Measurements from ENCODE around the gene TEAD1. TPM values are rescaled to one million over a fixed set of nuclear protein-coding genes. Genes with fewer than 3 reads are reported as not detected.

Gene TEAD1
- total and polyA plus RNA-seq, 7 experiments from 2014 or later: 0.02 to 0.22 (median 0.07) TPM; not detected in 4

GRCh38 chr11:12865863-12866595 is 191.8 kb downstream of the TEAD1 start:
- POLR2A ChIA-PET: no interaction called here
- no peak overlapping the region for H3K4me3 Mint-ChIP-seq
- no peaks in the 10 kb centered on the region for H3K4me1 ChIP-seq (ENCODE audit: control insufficient read depth in 2 of 2, insufficient read depth in 2 of 2, low read length in 2 of 2)
- no peak overlapping the region for H3K4me3 ChIP-seq (ENCODE audit: low read length)
- CTCF ChIA-PET: no interaction called here
- DNase-seq (no peak), ATAC-seq (no peak)
- peaks cover 0 to 2% (median 0%) of the 10 kb centered on the region in 5 donors for H3K36me3 Mint-ChIP-seq
- no peak overlapping the region for H3K27ac ChIP-seq (ENCODE audit: low read depth, low read length)
- H3K36me3 ChIP-seq (ENCODE audit: control insufficient read depth in 2 of 3, insufficient read depth in 3 of 3, low read length in 3 of 3): no peaks in the 10 kb centered on the region
- peaks cover 0 to 1% (median 0%) of the 10 kb centered on the region in 11 donors for H3K9me3 Mint-ChIP-seq
- H3K9me3 ChIP-seq (ENCODE audit: control insufficient read depth in 2 of 3, low read length in 3 of 3): no peaks in the 10 kb centered on the region
- H3K27ac Mint-ChIP-seq: no peak overlapping the region
- peaks cover 0 to 13% (median 7%) of the 10 kb centered on the region in 7 donors for H3K4me1 Mint-ChIP-seq
- H3K27me3 ChIP-seq (ENCODE audit: control insufficient read depth in 2 of 2, insufficient read depth in 2 of 2, low read length in 2 of 2): peaks cover 0 to 5% of the 10 kb centered on the region in 2 donors
- peaks cover 45 to 58% (median 57%) of the 10 kb centered on the region in 5 donors for H3K27me3 Mint-ChIP-seq
- intact Hi-C loops (cut with micrococcal nuclease): no loop called here

DNA sequence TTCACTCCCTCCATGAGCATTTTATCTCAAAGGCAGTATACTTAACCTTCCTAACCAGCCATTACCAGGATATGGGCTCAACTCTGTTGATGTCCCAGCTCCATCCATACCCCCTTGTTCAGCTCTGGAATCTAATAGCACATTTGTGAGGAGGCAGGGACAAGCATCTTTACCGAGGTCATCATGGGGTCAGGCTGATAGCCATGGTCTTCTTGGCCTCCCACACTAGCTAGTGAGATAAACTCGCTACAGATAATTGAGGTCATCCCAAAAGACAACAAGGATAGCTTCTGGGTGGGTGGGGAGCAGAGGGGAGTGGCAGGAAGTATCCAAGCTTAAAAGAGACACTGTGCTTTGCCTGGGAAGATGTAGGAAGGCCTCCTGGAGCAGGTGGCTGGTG is 193.3 kb downstream of the TEAD1 start:
- Mint-ChIP-seq H3K9me3 (no peaks in the 10 kb centered on the region), H3K27ac (no peak overlapping the region), H3K36me3 (peaks cover 0 to 2% (median 0%) of the 10 kb centered on the region in 5 donors), H3K4me1 (peaks cover 0 to 13% (median 7%) of the 10 kb centered on the region in 7 donors), H3K4me3 (no peak overlapping the region), H3K27me3 (peaks cover 45 to 54% (median 46%) of the 10 kb centered on the region in 5 donors)
- CTCF ChIA-PET: interaction anchor here (0.6 kb wide), 1 partner anchor 10 kb away, joined by 3 read pairs; no protein-coding TSS in a partner anchor
- H3K4me3 ChIP-seq (ENCODE audit: low read length): no peak overlapping the region
- POLR2A ChIA-PET: no interaction called here
- H3K9me3 ChIP-seq (ENCODE audit: control insufficient read depth in 2 of 3, low read length in 3 of 3): no peaks in the 10 kb centered on the region
- peaks cover 0 to 5% of the 10 kb centered on the region in 2 donors for H3K27me3 ChIP-seq (ENCODE audit: control insufficient read depth in 2 of 2, insufficient read depth in 2 of 2, low read length in 2 of 2)
- intact Hi-C loops (cut with micrococcal nuclease): no loop called here
- H3K36me3 ChIP-seq (ENCODE audit: control insufficient read depth in 2 of 3, insufficient read depth in 3 of 3, low read length in 3 of 3): no peaks in the 10 kb centered on the region
- no peak overlapping the region for H3K27ac ChIP-seq (ENCODE audit: low read depth, low read length)
- DNase-seq: no peak
- no peak for ATAC-seq
- no peaks in the 10 kb centered on the region for H3K4me1 ChIP-seq (ENCODE audit: control insufficient read depth in 2 of 2, insufficient read depth in 2 of 2, low read length in 2 of 2)

DNA sequence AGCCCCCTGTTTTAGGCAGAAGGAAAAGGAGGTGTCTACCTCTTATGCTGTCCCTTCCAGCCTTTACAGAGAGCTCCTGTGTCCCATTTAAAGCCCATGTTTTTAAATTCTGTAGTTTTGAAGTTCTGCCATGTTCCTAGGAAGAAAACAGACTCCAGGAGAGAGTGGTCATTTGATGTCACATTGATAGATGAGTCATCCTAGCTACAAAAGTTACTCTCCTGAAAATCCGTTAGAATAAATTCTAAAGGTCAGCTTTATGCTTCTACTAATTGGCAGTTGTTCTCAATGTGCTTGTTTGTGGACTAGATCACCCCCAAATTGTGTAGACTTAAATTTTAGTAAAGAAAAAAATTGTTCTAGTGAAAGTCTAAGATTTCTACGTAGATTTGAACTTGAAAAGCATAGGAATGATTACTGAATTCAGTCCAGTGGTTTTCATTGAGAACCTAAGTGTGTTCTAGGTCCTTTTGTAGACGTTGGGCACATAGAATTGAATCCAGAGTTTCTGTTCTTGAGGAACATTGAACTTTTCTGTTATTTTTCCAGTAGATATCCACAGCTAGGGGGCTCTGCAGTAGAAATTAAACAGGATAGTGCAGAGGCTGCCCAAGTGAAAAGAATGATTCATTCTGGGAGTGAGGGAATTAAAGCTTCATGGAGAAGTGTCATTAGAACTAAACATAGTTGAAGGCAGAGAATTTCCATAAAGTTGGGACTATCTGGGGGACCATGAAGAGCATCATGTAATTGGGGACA is 194.3 kb downstream of the TEAD1 start:
- Histone ChIP-seq H3K9me3 (ENCODE audit: control insufficient read depth in 2 of 3, low read length in 3 of 3) (no peaks in the 10 kb centered on the region), H3K4me3 (ENCODE audit: low read length) (no peak overlapping the region), H3K36me3 (ENCODE audit: control insufficient read depth in 2 of 3, insufficient read depth in 3 of 3, low read length in 3 of 3) (no peaks in the 10 kb centered on the region), H3K27me3 (ENCODE audit: control insufficient read depth in 2 of 2, insufficient read depth in 2 of 2, low read length in 2 of 2) (peaks cover 0 to 5% of the 10 kb centered on the region in 2 donors), H3K27ac (ENCODE audit: low read depth, low read length) (no peak overlapping the region), H3K4me1 (ENCODE audit: control insufficient read depth in 2 of 2, insufficient read depth in 2 of 2, low read length in 2 of 2) (no peaks in the 10 kb centered on the region)
- CTCF ChIA-PET: interaction anchor here (0.6 kb wide), 1 partner anchor 9 kb away, joined by 3 read pairs; no protein-coding TSS in a partner anchor
- ATAC-seq: no peak
- Mint-ChIP-seq H3K4me3 (no peak overlapping the region), H3K4me1 (peaks cover 0 to 13% (median 7%) of the 10 kb centered on the region in 7 donors), H3K27me3 (peaks cover 37 to 45% (median 40%) of the 10 kb centered on the region in 5 donors), H3K9me3 (no peaks in the 10 kb centered on the region), H3K36me3 (no peaks in the 10 kb centered on the region), H3K27ac (no peak overlapping the region)
- DNase-seq: no peak
- POLR2A ChIA-PET: no interaction called here
- intact Hi-C loops (cut with micrococcal nuclease): no loop called here

DNA sequence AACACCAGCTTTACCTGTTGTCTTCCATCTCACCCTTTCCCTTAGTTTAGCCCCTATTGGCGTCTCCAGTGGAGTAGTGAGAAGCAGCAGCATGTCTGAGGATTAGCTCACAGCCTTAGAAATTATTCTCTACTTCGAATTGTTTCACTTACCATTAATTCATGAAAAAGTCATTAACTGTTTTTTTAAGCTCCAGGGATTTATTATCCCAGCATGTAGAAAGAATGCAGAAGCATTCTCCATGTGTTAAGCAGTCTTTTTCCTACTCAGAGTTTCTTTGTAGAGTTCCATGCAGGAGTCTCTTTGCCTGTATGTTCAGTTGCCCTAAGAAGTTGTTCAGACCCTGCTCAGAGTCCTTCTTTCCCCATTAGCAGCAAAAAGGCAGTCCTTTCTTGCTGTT is 197.0 kb downstream of the TEAD1 start:
- Mint-ChIP-seq H3K27me3 (peaks cover 17 to 32% (median 31%) of the 10 kb centered on the region in 5 donors), H3K36me3 (no peaks in the 10 kb centered on the region), H3K4me1 (no peaks in the 10 kb centered on the region), H3K9me3 (no peaks in the 10 kb centered on the region), H3K4me3 (no peak overlapping the region), H3K27ac (no peak overlapping the region)
- Histone ChIP-seq H3K27ac (ENCODE audit: low read depth, low read length) (no peak overlapping the region), H3K4me3 (ENCODE audit: low read length) (no peak overlapping the region), H3K9me3 (ENCODE audit: control insufficient read depth in 2 of 3, low read length in 3 of 3) (no peaks in the 10 kb centered on the region), H3K4me1 (ENCODE audit: control insufficient read depth in 2 of 2, insufficient read depth in 2 of 2, low read length in 2 of 2) (no peaks in the 10 kb centered on the region), H3K36me3 (ENCODE audit: control insufficient read depth in 2 of 3, insufficient read depth in 3 of 3, low read length in 3 of 3) (no peaks in the 10 kb centered on the region), H3K27me3 (ENCODE audit: control insufficient read depth in 2 of 2, insufficient read depth in 2 of 2, low read length in 2 of 2) (no peaks in the 10 kb centered on the region)
- POLR2A ChIA-PET: no interaction called here
- CTCF ChIA-PET: interaction anchor here (1.2 kb wide), 1 partner anchor 18 kb away, joined by 5 read pairs; no protein-coding TSS in a partner anchor
- ATAC-seq: no peak
- intact Hi-C loops (cut with micrococcal nuclease): no loop called here
- no peak for DNase-seq

- Histone ChIP-seq H3K4me3 (ENCODE audit: low read length) (no peak overlapping the region), H3K36me3 (ENCODE audit: control insufficient read depth in 2 of 3, insufficient read depth in 3 of 3, low read length in 3 of 3) (no peaks in the 10 kb centered on the region), H3K27ac (ENCODE audit: low read depth, low read length) (no peak overlapping the region), H3K9me3 (ENCODE audit: control insufficient read depth in 2 of 3, low read length in 3 of 3) (no peaks in the 10 kb centered on the region), H3K27me3 (ENCODE audit: control insufficient read depth in 2 of 2, insufficient read depth in 2 of 2, low read length in 2 of 2) (no peaks in the 10 kb centered on the region), H3K4me1 (ENCODE audit: control insufficient read depth in 2 of 2, insufficient read depth in 2 of 2, low read length in 2 of 2) (no peaks in the 10 kb centered on the region)
- Mint-ChIP-seq H3K9me3 (no peaks in the 10 kb centered on the region), H3K36me3 (no peaks in the 10 kb centered on the region), H3K4me3 (no peak overlapping the region), H3K27me3 (peaks cover 12 to 27% (median 25%) of the 10 kb centered on the region in 5 donors), H3K4me1 (no peaks in the 10 kb centered on the region), H3K27ac (no peak overlapping the region)
- DNase-seq: no peak
- ATAC-seq: no peak
- intact Hi-C loops (cut with micrococcal nuclease): no loop called here
- ChIA-PET POLR2A (no interaction called here), CTCF (no interaction called here)
Observed at GRCh38 chr11:12871788-12872321, 197.6 kb downstream of the TEAD1 start.

GRCh38 chr11:12876340-12876739 is 202.1 kb downstream of the TEAD1 start:
- no peak overlapping the region for H3K27ac ChIP-seq (ENCODE audit: low read depth, low read length)
- no peaks in the 10 kb centered on the region for H3K9me3 ChIP-seq (ENCODE audit: control insufficient read depth in 2 of 3, low read length in 3 of 3)
- intact Hi-C loops (cut with micrococcal nuclease): no loop called here
- no peak overlapping the region for H3K4me3 ChIP-seq (ENCODE audit: low read length)
- no peaks in the 10 kb centered on the region for H3K27me3 ChIP-seq (ENCODE audit: control insufficient read depth in 2 of 2, insufficient read depth in 2 of 2, low read length in 2 of 2)
- no peaks in the 10 kb centered on the region for H3K4me1 Mint-ChIP-seq
- ChIA-PET CTCF (no interaction called here), POLR2A (no interaction called here)
- peaks cover 9 to 29% (median 21%) of the 10 kb centered on the region in 5 donors for H3K27me3 Mint-ChIP-seq
- no peaks in the 10 kb centered on the region for H3K4me1 ChIP-seq (ENCODE audit: control insufficient read depth in 2 of 2, insufficient read depth in 2 of 2, low read length in 2 of 2)
- no peak overlapping the region for H3K27ac Mint-ChIP-seq
- no peak for DNase-seq
- no peaks in the 10 kb centered on the region for H3K36me3 ChIP-seq (ENCODE audit: control insufficient read depth in 2 of 3, insufficient read depth in 3 of 3, low read length in 3 of 3)
- no peaks in the 10 kb centered on the region for H3K36me3 Mint-ChIP-seq
- no peaks in the 10 kb centered on the region for H3K9me3 Mint-ChIP-seq
- no peak overlapping the region for H3K4me3 Mint-ChIP-seq
- ATAC-seq: no peak

Data from naive thymus-derived CD4-positive, alpha-beta T cell (primary cell).